Stimulated activated CD8-positive, alpha-beta memory T cell treated with anti-CD3 and anti-CD28 coated beads, Interleukin-4, amount 100 ng/mL, for 1 hour (primary cell): ENCODE measurements around the gene GUCA1A.
"Not testable (repeated sequence)": the region's sequence is repeated elsewhere in the genome, so short reads cannot be mapped to it uniquely, and the experiment has no call there.

Experiments
- DNase-seq, 2 donors: peaks; one replicate each; pipeline ENCODE4 v3.0.0-alpha.2; 2020; ENCODE audit warnings: low read depth in 2 of 2, low spot score in 1 of 2

GUCA1A gene

DNA sequence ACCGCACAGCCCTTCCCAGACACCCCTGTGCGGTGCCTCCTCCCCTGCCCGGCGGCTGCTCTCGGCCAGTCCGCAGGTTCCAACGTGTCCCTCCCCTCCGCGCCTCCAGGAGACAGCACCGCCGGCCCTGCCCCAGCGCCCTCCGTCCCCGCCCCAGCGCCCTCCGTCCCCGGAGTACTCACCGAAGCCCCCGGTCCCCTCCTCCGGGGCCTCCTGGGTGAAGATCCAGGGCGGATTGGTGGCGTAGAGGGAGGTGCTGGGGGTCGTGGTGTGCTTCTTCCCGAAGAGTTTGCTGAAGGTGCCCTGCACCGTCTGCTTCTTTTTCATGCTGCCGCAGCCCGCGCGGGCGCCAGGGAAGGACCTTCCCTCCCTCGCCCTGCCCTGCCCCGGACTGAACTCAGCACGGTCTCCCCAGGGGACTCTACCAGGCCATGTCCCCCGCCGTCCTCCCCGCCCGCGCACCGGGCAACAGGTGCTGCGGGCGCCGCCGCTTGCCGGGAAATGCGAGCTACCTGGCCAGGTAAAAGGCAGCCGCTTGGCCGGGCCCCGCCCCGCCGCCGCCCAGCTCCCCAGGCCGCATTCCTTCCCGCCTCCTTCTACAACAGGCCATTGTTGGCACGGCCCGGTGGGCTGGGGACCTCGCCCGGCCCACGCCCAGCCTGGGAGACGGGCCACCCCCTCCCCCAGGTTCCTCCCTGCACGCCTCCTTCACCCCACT, 30.9 kb upstream of the GUCA1A start, which contains the start of gene C6orf132:
TSS of gene C6orf132 (minus strand) at position 503 of the 718 bp plus-strand sequence. CDS start at position 327, 176 bp downstream.
- no peak for DNase-seq

DNA sequence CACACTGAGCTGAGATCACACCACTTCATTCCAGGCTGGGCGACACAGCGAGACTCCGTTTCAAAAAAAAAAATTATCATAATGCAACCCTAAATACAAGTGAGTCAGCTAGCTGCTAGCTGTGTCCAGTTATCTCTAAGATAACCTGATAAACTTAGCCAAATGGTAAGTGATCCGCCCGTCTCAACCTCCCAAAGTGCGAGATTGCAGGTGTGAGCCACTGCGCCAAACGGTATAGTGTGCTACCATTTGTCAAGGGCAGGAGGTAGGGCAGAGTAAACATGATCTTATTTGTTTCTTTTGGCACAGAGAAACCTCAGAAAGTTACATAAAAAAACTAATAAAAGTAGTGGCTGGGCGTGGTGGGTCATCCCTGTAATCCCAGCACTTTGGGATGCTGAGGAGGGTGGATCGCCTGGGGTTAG, 26.0 kb upstream of the GUCA1A start:
- DNase-seq = no peak

DNA sequence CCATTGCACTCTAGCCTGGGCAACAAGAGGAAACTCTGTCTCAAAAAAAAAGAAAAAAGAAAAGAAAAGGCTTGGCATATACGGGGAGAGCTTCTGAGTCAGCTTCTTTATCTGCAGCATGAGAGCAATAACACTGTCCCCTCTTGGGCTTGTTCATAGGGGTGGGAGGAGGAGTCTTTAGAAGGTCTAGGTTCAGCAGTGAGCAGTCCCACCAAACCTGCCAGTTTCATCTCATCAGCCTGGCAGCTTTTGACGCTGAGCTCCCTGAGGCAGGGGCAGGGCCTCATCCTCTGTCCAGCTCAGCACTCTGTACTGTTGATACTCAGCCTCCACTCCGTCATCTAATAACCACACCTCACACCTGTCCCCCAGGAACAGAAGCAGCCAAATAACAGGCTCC, 25.1 kb upstream of the GUCA1A start:
- no peak for DNase-seq

DNA sequence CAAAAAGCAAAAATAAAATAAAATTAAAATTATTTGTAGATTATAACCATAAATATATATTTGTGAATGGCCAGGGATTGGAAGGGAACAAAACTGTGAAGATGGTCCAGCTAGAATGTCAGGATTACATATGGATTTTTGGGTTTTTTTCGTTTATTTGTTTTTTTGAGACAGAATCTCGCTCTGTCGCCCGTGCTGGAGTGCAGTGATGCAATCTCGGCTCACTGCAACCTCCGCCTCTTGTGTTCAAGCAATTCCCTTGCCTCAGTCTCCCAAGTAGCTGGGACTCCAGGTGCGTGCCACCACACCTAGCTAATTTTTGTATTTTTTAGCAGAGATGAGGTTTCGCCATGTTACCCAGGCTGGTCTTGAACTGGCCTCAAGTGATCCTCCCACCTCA, 22.9 kb upstream of the GUCA1A start:
- no peak for DNase-seq

DNA sequence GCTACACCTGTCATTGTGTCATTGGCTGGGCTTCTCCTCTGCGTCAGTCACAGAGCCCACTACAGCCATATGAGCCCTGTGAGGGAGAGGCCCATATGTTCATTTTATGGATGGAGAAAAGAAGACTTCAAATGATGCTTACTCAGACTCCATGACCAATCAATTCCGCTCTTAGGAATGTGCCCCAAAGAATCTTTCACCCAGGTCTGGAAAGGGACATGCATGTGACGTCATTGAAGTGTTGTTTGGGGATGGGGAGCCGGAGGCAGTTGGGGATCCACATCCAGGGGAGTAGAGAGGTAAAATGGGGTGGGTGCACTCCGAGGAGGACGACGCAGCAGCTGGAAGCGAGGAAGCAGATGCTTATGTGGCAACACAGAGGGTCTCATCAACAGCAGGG, 21.1 kb upstream of the GUCA1A start:
- DNase-seq = no peak

DNA sequence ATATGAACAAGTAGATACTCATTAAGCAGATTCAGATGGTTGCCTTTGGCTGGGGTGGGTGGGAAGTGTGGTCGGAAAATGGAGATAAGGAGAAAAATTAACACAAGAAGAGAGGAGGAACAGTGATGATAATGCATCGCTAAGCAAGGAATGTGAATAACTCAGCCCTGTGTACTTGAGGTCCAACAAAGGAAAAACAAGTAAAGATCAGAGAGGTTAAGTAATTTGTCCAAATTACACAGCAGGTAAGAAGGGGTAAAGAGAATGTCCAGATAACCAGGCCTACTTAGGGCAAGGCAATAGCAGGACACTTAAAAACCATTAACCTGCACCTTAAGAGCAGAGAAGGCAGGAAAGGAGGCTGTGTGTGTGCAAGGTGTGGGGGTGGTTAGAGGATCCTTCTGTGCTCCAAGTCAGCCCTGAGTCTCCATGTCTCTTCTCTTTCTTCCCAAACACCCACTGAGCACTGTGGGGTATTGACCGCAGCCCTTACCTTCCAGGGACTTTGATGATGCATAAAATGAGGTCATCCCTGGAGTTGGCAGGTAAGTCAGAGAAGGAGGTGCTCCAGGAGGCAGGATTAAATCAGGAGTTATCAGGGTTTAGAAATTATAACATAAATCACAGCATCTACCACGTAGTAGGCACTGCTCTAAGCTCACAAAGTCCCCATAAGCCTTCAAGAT, 20.5 kb upstream of the GUCA1A start:
- not testable (repeated sequence) for DNase-seq

DNA sequence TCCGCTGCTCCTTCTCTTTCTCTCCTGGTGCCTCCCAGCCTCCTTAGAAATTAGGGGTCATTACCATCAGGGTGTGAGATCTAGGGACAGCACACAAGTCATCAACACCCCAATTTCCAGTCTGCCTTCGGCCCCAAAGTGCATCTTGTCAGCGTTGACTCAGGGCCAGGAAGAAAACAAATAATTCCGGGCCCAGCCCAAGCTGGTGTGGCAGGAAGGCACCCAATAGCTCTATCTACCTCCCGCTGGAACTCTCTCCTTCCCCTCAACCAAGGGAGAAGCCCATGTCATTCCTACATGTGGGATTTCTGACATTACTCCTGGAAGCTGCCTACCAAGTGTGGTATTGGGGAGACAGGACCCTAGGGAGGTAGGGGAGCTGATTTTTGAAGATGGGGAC, 19.2 kb upstream of the GUCA1A start:
- no peak for DNase-seq

DNA sequence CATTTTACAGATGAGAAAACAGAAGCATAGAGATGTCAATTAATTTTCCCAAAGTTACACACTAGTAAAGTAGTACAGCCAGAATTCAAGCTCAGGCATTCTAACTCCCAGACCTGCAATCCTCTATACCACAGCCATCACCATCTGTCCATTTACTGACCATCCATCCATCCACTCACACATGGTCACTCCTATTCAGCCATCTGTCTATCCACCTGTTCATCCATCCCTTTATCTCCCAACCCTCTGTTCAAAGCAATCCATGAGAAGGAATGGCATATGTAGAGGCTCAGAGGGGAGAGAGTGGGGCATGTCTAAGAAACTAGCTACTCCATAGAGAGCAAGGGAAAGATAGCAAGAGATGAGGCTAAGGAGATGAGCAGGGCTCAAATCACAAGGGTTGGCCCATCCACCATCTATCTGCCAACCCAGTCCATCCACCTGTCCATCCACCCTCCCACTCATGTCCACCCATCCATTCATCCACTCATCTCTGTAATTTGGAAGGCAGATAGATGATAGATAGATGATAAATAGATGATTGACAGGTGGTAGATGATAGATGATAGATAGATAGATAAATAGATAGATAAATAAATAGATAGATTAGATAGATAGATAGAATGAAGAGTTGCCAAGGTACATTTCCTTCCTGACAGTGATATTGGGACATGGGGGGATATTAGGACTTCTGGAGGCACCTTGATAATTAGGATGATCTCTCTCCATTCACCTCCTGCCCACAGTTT, 18.5 kb upstream of the GUCA1A start:
- no peak for DNase-seq

DNA sequence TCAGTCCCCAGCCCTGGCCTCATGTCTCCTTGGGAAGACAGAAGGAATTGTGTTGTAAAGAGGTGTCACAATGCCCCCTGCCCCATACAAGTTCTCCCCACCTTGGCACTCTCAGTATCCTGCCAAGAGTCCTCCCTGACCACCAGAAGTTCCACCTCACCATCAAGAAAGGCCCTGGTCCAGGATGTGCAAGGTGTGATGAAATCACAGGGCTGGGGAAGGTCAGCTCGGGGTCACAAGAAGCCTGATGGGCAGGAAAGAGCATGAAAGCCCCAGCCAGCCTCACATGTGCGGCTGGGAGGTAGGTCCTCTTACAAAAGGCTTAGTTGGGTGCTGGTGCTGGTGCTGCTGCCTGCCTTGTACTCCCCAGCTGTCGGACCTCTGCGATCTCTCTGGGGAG, 17.9 kb upstream of the GUCA1A start:
- no peak for DNase-seq

DNA sequence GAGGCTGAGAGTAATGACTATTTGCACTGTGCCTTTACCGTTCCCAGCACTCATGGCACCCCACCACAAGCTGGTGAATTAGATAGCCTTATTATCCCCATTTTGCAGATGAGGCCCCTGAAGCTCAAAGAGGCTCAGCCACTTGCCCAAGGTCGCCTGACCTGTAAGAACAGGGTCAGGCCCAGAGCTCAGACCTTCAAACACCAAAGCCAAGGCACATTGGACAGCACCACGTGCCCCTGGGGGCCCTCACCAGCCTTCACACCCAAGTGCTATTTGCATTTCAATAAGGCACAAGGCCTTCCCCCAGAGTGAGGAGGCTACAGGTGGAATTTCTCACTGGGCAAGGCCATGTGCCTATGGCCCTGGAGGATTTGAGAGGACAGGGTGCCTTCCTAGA, 16.5 kb upstream of the GUCA1A start:
- no peak for DNase-seq

DNA sequence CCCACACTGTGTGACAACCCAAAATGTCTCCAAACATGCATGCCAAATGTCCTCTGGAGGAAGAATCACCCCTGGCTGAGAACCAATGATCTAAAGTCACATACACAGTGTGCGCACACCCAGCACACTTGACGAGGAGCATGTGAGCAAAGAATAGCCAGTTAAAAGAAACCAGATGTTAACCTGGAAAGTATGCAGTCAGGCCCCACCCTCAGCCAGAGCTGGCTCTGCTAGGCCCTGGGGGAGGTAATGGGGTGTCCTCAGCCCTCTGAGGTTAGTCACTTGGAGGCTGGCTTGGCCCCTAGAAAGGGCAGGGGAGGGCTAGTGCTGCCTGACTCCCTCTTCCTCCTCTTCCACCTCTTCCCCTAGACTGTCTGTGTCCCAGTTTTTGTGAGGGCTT, 15.2 kb upstream of the GUCA1A start:
- no peak for DNase-seq

DNA sequence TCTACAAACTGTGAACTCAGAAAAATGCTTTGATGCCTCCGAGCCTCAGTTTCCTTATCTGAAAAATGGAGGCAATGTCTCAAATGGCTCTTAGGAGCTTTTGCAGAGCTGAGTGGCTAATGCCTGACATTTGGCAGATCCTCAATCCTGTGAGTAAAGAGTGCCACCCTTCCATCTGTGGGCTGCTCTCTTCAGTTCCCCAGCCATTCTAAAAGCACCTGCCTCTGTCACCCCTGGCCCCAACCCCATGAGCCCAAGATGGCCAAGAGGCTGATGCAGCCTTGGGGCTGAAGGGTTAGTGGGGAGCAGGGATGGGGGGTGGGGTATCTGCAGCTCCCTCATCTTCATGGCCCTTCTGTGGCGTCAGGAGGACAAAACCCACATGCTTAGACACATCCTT, 14.5 kb upstream of the GUCA1A start:
- DNase-seq = no peak

DNA sequence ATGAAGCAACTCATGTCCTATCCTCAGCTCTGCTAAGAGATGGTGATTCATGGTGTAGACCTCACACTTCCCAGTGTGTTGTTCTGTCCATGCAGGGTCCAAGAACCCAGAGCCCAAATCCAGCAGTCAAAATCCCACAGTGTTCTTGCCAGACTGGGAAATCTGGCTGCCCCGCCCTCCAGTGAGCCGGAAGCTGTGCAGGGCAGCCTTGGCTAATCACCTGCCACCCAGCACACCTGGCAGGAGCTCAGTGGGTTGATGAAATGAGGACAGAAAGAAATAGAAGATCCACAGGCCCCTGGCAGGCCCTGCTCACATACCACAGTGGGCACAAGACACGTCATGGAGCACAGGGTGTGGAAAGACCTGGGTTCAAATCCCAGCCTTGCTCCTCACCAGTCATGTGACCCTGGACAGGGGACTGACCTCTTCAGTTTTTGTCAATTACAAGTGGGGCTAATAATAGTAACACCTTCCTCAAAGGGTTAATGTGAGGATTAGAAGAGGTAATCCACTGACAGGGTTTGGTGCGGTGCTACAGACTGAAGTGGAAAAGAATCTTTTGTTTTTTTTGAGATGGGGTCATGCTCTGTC, 13.6 kb upstream of the GUCA1A start:
- DNase-seq = no peak

DNA sequence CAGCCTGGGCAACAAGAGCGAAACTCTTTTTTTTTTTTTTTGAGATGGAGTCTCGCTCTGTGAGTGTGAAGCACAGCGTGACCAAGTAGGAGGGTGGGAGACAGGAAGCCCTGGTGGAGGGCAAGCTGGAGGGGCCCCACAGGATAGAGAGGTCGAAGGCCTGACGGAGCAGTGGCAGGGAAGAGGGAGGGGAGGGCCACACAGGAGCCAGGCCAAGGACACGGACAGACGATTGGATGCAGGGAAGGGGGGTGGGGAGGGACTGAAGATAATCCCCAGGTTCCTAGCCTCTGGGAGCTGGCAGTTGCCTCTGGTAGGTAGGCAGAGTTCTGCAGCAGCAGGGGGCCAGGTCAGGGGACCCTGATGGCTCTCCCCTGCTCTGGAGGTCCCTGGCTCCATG, 10.8 kb upstream of the GUCA1A start:
- DNase-seq = no peak

DNA sequence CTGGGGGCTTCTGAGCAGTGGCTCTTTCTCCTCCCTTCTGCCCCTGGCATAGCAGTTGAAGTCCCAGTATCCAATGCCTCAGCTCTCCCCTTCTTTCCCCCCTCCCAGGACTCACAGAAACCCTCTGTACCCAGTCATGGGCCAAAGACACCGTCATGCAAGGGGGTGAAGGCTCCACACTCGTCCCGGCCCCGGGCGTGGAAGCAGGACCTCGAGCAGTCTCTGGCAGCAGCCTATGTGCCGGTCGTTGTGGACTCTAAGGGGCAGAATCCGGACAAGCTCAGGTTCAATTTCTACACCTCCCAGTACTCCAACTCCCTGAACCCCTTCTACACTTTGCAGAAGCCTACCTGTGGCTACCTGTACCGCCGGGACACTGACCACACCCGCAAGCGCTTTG, 10.4 kb upstream of the GUCA1A start:
- DNase-seq = no peak

DNA sequence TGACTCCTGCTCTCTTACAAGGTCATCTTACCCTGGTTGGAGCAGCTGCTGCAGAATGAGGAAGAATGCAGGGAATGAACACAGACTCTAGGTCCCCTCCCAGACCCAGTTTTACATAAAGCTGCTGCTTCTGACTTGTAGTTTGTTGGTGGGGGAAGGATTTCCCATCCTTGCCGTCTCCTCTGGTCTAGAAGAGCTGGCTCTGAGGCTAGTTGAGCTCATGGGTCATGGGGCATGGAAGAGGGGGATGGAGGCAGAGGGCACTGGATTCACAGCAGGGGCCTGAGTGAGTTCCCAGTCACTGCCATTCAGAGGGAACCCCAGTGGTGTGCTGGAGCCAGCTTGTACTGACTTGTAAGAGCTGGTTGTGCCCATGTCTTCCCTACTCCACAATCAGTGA, 9.2 kb upstream of the GUCA1A start:
- no peak for DNase-seq

DNA sequence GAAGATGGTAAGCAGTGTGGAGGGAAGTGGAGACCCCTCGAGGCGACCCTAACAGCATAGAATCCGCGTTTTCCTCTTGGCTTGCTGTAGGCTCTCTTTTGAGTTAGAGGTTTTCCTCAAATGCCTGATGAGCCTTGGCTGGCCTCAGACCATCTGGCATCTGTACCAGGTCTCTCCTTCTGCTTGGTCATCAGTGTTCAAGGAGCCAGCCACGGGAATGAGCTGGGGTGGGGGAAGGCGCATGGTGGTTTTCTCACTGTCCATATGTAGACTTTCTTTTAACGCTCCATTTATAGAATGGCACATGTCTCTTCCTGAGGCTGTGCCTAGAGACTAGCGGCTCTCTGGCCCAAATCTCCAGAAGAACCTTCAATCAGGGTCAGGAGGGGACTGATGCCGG, 8.1 kb upstream of the GUCA1A start:
- DNase-seq = no peak

DNA sequence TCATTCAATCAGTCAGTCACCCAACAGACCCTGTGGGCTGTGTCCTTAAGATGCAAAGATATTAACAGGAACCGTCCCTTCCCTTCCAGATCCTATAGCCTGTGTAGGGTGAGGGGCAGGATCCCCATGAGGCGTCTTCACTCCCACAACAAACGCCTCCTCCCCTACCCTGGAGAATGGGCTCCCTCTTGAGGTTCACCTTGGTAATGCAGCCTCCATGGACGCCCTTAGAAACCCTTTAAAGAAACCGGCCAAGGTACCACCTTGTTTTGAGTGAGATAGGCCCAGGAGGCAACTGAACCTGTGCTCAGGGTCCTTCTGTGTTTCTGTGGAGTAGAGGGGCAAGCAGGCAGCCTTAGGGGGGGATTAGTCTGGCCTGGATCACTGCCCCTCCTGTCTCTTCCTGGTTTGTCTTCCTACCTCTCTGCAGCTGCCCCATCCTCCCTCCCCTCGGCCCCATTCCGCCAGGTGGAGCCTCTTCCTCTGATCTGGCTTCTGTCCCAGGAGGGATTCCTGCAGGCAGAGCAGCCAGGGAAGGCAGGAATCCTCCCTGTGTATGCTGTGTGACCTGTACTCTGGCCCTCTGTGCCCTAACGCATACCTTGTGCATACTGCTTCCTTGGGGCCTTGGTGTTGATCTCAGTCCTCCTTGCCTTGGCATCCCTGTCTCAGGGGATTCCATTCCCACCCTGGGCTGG, 6.6 kb upstream of the GUCA1A start:
- DNase-seq = peak; percentile 58 to 68

DNA sequence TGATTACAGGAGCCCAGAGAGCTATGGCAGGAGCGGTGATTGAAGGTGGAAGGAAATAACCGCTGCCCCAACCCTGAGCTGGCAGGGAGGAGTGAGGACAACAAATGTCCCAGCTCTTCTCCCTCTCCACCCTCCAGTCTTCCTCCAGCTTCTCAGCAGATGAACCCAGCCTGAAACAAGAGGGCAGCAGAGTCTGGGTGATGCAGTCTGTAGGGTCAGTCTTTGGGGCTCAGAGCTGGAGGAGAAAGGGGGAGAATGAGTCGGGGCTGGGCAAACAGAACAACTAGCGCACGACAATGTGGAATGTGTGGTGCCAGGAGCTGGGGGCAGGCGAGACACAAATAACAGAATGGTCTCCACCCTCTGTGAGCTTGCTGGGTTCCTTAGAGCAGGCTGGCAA, 4.5 kb upstream of the GUCA1A start:
- DNase-seq = no peak

DNA sequence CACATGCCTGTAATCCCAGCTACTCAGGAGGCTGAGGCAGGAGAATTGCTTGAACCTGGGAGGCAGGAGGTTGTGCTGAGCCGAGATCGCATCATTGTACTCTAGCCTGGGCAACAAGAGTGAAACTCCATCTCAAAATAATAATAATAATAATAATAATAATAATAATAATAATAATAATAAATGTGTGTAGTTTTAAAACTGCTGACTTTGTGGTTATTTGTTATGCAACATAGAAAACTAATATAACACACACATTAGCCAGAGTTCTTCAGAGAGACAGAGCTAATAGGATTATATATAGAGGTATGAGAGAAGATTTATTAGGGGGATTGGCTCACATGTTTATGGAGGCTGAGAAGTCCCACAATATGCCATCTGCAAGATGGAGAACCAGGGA, 3.4 kb upstream of the GUCA1A start:
- DNase-seq = not testable (repeated sequence)
